ENCODE results near the gene ZRANB3. TPM values are rescaled to one million over a fixed set of nuclear protein-coding genes. Genes with fewer than 3 reads are reported as not detected.

The ZRANB3 gene
- total and polyA plus RNA-seq, 2 experiments from 2014 or later = 3.6 to 10.4 TPM

DNA sequence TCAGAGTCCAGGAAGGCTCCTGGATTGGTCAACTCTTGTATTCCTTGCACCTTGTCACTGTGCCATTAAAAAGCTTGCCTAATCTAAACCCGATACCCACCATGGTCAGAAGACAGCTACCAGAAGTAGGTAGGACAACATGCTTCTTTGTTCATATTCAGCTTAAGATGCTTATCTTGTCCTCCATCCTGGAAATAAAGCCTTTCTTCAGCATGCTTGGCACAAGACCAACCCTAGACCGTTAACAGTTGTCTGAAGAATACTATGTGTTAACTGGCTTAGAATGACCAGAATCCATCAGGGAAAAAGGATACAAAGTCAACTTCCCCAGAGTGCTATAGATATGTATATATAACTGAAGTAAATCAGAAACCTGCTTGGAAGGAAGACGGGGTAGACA, 193.9 kb downstream of the ZRANB3 start:
- Histone ChIP-seq H3K4me2 (no peak overlapping the region), H3K27ac (no peak overlapping the region), H3K4me1 (ENCODE audit: insufficient read depth) (no peaks in the 10 kb centered on the region), H2AFZ (no peak overlapping the region), H4K20me1 (ENCODE audit: insufficient read depth, poor library complexity, severe bottlenecking) (no peaks in the 10 kb centered on the region), H3K9me3 (ENCODE audit: low read depth) (no peaks in the 10 kb centered on the region), H3K36me3 (replicated peaks; ENCODE audit: insufficient read depth, low read depth) (no peaks in the 10 kb centered on the region), H3K79me2 (no peaks in the 10 kb centered on the region), H3K27me3 (no peaks in the 10 kb centered on the region), H3K9me2 (replicated peaks; ENCODE audit: insufficient read depth) (no peaks in the 10 kb centered on the region), H3K4me3 (no peak overlapping the region)
- WGBS (ENCODE audit: low lambda C conversion rate, missing lambda C conversion rate) = 84% methylated on average over 3 of the region's 3 CpGs
- DNase-seq (ENCODE audit: low spot score) = no peak
- TF ChIP-seq EZH2phosphoT487 (IDR thresholded peaks at IDR 0.05; ENCODE audit: low read depth, severe bottlenecking, unreplicated experiment) (no peak), EZH2 (IDR thresholded peaks at IDR 0.05; ENCODE audit: borderline replicate concordance) (no peak)
- TF ChIP-seq, protein P1, sequence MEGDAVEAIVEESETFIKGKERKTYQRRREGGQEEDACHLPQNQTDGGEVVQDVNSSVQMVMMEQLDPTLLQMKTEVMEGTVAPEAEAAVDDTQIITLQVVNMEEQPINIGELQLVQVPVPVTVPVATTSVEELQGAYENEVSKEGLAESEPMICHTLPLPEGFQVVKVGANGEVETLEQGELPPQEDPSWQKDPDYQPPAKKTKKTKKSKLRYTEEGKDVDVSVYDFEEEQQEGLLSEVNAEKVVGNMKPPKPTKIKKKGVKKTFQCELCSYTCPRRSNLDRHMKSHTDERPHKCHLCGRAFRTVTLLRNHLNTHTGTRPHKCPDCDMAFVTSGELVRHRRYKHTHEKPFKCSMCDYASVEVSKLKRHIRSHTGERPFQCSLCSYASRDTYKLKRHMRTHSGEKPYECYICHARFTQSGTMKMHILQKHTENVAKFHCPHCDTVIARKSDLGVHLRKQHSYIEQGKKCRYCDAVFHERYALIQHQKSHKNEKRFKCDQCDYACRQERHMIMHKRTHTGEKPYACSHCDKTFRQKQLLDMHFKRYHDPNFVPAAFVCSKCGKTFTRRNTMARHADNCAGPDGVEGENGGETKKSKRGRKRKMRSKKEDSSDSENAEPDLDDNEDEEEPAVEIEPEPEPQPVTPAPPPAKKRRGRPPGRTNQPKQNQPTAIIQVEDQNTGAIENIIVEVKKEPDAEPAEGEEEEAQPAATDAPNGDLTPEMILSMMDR (IDR thresholded peaks at IDR 0.05; ENCODE audit: poor library complexity) = no peak

DNA sequence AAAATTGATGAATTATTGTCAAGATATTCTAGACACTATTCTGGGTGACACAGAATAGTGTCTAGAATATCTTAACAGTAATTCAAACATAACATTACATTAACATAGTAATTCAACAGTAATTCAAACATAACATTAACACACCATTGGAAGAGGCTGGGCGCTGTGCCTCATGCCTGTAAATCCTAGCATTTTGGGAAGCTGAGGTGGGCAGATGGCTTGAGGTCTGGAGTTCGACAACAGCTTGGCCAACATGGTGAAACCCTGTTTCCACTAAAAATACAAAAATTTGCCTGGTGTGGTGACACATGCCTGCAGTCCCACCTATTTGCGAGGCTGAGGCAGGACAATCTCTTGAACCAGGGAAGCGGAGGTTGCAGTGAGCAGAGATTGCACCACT, 195.8 kb downstream of the ZRANB3 start:
- H3K4me2 ChIP-seq = no peak overlapping the region
- H3K9me2 ChIP-seq (replicated peaks; ENCODE audit: insufficient read depth) = no peaks in the 10 kb centered on the region
- H2AFZ ChIP-seq = no peak overlapping the region
- no peak overlapping the region for H3K4me3 ChIP-seq
- no peaks in the 10 kb centered on the region for H3K9me3 ChIP-seq (ENCODE audit: low read depth)
- 99% methylated on average over 4 of the region's 4 CpGs for WGBS (ENCODE audit: low lambda C conversion rate, missing lambda C conversion rate)
- no peak for DNase-seq (ENCODE audit: low spot score)
- no peak for TF ChIP-seq EZH2phosphoT487 (IDR thresholded peaks at IDR 0.05; ENCODE audit: low read depth, severe bottlenecking, unreplicated experiment)
- H3K79me2 ChIP-seq = no peaks in the 10 kb centered on the region
- H3K4me1 ChIP-seq (ENCODE audit: insufficient read depth) = no peaks in the 10 kb centered on the region
- no peaks in the 10 kb centered on the region for H3K36me3 ChIP-seq (replicated peaks; ENCODE audit: insufficient read depth, low read depth)
- no peaks in the 10 kb centered on the region for H4K20me1 ChIP-seq (ENCODE audit: insufficient read depth, poor library complexity, severe bottlenecking)
- H3K27me3 ChIP-seq = no peaks in the 10 kb centered on the region
- H3K27ac ChIP-seq = no peak overlapping the region

DNA sequence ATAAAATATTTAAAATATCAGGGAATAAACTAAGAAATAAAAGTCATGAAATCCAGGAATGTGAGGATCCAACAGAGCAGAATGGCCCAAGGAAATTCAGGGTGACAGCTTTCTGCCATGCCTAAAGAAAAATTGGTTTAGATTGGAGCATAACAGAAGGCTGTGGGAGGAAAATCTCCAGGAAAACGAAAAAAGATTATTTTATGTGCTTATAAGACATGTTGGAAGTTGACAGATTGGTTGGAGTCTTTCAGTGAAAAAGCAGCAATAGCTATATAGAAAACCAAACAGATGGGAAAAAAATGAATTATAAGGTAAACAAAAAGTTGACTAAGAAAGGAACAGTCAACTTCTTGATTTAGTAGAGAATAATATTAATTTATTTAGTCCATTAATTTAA, 203.9 kb downstream of the ZRANB3 start:
- Histone ChIP-seq H3K9me3 (ENCODE audit: low read depth) (no peaks in the 10 kb centered on the region), H3K9me2 (replicated peaks; ENCODE audit: insufficient read depth) (no peaks in the 10 kb centered on the region), H3K4me1 (ENCODE audit: insufficient read depth) (no peaks in the 10 kb centered on the region), H3K79me2 (no peaks in the 10 kb centered on the region), H2AFZ (no peak overlapping the region), H4K20me1 (ENCODE audit: insufficient read depth, poor library complexity, severe bottlenecking) (no peaks in the 10 kb centered on the region), H3K27me3 (no peaks in the 10 kb centered on the region), H3K4me3 (no peak overlapping the region), H3K36me3 (replicated peaks; ENCODE audit: insufficient read depth, low read depth) (no peaks in the 10 kb centered on the region), H3K4me2 (no peak overlapping the region), H3K27ac (no peak overlapping the region)
- TF ChIP-seq EZH2phosphoT487 (IDR thresholded peaks at IDR 0.05; ENCODE audit: low read depth, severe bottlenecking, unreplicated experiment) (no peak), EZH2 (IDR thresholded peaks at IDR 0.05; ENCODE audit: borderline replicate concordance) (no peak)
- TF ChIP-seq, protein P1 (IDR thresholded peaks at IDR 0.05; ENCODE audit: poor library complexity) = no peak
- 79% methylated on average over 1 of the region's 1 CpG for WGBS (ENCODE audit: low lambda C conversion rate, missing lambda C conversion rate)
- DNase-seq (ENCODE audit: low spot score) = no peak

DNA sequence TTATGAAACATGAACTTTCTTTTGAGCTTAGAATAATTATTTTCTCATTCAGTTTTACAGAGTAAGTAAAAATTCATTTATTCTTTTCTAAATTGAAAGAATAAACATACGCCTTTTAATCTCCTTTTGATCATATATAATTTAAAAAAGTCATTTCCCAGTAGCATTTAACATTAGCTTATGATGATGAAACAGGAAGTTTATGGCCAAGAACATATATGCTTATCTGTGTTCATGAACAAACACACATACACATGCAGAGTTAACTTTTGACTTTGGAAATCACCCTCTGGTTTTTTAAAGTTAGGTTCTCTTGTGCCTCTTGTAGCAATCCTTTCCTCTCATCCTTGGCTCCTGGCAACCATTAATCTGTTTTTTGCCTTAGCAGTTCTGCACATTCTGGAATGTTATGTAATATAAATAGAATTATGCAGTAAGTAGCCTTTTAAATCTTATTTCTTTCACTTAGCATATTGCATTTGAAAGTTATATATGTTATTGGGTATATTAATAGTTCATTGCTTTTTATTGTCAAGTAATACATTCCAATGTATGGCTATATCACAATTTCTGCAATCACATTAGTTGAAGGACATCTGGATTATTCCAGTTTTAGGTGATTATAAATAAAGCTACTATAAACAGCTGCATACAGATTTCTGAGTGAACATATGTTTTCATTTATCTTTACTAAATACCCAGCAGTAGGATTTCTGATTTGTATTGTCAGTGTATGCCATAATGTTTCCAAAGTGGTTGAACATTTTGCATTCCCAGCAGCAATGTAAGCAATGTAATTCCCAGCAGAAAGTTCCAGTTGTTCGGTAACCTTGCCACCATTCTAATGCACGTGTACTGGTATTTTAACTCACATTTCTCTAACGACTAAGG, 210.3 kb downstream of the ZRANB3 start:
- no peak for DNase-seq (ENCODE audit: low spot score)
- H3K36me3 ChIP-seq (replicated peaks; ENCODE audit: insufficient read depth, low read depth) = no peaks in the 10 kb centered on the region
- no peak overlapping the region for H3K4me3 ChIP-seq
- TF ChIP-seq, protein P1 (IDR thresholded peaks at IDR 0.05; ENCODE audit: poor library complexity) = no peak
- no peak for TF ChIP-seq EZH2 (IDR thresholded peaks at IDR 0.05; ENCODE audit: borderline replicate concordance)
- TF ChIP-seq EZH2phosphoT487 (IDR thresholded peaks at IDR 0.05; ENCODE audit: low read depth, severe bottlenecking, unreplicated experiment) = no peak
- H3K27ac ChIP-seq = peak overlapping the region; percentile 25
- no peak overlapping the region for H3K4me2 ChIP-seq
- H3K79me2 ChIP-seq = no peaks in the 10 kb centered on the region
- H3K9me2 ChIP-seq (replicated peaks; ENCODE audit: insufficient read depth) = no peaks in the 10 kb centered on the region
- no peak overlapping the region for H2AFZ ChIP-seq
- no peaks in the 10 kb centered on the region for H3K27me3 ChIP-seq
- no peaks in the 10 kb centered on the region for H3K4me1 ChIP-seq (ENCODE audit: insufficient read depth)
- no peaks in the 10 kb centered on the region for H3K9me3 ChIP-seq (ENCODE audit: low read depth)
- WGBS (ENCODE audit: low lambda C conversion rate, missing lambda C conversion rate) = 54% methylated on average over 4 of the region's 4 CpGs
- no peaks in the 10 kb centered on the region for H4K20me1 ChIP-seq (ENCODE audit: insufficient read depth, poor library complexity, severe bottlenecking)

Measured in hepatocyte (in vitro differentiated cells).